Activated gamma-delta T cell treated with anti-CD3 and anti-CD28 coated beads, Interleukin-2, amount 50 U/mL, for 16 hours (primary cell): Measurements from ENCODE around the gene BHLHE41.

Source experiments
- DNase-seq: peaks from one replicate; pipeline ENCODE4 v3.0.0-alpha.2; 2020; ENCODE audit warnings: low read depth

Gene BHLHE41

DNA sequence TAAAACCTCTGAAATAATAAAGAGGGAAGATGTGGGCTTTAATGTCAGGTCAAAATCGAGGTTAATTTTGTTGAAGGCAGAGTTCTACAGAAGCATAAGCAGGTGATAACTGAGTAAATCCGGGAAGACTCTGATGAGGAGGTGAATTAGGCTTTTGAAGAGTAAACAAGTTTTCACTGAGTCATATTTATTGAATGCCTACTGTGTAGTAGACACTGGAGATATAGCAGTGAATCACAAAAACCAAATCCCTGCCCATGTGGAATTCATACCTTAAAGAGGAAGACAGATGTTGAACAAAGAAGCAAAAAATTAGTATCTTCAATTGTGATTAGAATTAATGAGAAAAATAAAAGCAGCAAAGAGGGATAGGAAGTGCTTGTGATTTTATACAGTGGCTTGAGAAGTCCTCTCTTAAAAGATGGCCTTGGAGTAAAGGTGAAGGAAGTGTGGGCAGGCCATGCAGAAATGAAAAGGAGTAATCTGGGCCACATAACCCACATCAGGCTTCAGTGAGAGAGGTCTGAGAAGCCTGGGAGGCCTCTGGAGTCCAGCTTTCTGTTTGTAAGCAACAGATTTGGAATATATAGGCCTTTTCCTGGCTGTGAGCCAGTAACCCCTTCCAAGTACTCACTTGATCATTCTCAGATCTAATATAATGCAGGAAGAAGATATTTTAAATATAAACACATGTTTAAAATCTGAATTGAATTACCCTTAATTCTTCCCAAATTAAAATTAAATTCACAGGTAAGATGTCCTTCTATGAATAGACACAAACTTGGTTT is 46.7 kb downstream of the BHLHE41 start:
- no peak for DNase-seq
